GM15510 (cell line): ENCODE results near the gene RNF25.

ENCODE experiments used
- POLR2A ChIP-seq: IDR thresholded peaks from 3 replicates; pipeline ENCODE4 v1.6.1; 2011; ENCODE audit warnings: borderline replicate concordance; ENCODE audit not compliant: insufficient read length; ENCODE audit errors: extremely low read depth

The RNF25 gene

DNA sequence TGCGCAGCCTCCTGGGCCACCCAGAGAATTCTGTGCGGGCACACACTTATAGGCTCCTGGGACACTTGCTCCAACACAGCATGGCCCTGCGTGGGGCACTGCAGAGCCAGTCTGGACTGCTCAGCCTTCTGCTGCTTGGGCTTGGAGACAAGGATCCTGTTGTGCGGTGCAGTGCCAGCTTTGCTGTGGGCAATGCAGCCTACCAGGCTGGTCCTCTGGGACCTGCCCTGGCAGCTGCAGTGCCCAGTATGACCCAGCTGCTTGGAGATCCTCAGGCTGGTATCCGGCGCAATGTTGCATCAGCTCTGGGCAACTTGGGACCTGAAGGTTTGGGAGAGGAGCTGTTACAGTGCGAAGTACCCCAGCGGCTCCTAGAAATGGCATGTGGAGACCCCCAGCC is 27.1 kb upstream of the RNF25 start:
- no peak for TF ChIP-seq POLR2A

DNA sequence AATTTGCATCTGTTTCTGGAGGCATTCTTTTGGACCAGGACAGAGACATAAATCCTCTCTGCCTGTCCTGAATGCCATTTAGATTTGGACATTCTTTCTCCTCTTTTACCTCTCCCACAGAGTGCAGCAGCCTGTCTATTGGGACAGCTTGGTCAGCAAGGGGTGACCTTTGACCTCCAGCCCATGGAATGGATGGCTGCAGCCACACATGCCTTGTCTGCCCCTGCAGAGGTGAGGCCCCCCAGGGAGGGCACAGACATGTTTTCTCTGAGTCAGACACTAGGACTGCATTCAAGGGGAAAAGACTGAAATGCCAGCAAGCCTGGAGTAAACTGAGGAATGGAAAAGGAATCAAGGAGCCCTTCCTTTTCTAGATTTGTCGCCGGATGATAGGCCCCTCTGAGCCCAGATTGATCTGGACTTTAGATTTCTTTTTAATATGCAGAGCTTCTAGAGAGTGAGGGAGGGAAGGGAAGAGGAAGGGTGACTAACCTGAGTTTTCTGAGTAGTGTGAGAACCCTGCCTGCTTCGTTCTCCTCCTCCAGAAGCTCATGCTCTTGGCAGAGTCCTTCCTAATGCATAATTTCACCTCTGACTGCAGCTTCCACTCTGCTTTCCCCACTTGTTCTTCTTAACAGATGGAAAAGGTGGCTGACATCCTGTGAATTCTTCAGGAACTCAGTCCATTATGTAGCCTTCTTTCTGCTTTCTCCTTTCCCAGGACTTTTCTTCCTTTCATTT is 22.8 kb upstream of the RNF25 start:
- TF ChIP-seq POLR2A, result no peak

DNA sequence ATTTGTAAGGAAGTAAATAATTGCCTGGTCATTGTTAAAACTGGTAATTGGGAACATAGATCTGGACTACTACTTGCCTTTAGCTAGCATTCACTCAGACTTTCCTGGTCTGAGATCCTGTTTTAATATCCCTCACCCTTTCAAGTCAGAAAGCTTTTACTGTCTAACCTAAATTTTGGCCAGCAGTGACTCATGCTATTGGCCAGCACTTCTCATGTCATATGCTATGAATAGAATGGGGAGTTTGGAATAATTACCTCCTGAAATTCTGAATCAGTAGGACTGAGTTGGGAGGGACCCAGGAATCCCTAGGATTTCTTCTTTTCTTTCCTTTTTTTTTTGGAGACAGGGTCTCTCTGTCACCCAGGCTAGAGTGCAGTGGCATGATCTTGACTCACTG is 19.4 kb upstream of the RNF25 start:
- no peak for TF ChIP-seq POLR2A

DNA sequence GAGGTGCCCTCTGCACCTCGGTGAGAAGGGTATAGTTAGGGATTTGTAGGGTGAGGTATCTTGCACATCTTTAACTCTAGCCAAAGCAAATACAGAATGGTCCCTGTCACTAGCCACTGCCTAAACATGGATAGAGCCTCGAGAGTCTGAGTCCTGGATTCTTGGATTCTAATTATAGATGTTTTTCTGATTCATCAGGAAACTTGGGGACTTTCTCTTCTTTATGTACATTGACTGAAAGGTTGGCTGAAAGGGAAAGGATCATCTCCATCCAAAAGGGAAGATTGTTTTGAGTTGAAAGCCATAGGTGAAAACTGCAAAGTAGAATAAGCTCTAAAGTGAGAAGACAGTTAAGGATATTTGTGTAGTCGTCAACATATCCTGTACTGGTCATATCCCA is 8.3 kb upstream of the RNF25 start:
- TF ChIP-seq POLR2A, result no peak

DNA sequence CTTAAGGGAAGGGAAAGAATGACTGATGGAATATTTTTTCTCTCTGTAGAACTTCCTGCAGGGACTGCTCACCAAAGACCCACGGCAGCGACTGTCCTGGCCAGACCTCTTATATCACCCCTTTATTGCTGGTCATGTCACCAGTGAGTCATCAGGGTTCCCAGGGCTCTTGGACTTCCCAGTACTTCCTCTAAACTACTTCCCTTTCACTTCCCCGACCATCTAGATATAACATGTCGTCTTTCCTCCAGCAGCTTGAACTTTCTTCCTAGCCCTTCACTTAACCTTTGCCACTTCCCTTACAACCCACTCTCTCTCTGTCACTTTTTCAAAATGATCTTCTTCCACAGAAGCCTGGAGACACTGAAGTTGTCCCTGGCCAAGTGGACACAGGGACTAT is 7.3 kb upstream of the RNF25 start:
- no peak for TF ChIP-seq POLR2A

DNA sequence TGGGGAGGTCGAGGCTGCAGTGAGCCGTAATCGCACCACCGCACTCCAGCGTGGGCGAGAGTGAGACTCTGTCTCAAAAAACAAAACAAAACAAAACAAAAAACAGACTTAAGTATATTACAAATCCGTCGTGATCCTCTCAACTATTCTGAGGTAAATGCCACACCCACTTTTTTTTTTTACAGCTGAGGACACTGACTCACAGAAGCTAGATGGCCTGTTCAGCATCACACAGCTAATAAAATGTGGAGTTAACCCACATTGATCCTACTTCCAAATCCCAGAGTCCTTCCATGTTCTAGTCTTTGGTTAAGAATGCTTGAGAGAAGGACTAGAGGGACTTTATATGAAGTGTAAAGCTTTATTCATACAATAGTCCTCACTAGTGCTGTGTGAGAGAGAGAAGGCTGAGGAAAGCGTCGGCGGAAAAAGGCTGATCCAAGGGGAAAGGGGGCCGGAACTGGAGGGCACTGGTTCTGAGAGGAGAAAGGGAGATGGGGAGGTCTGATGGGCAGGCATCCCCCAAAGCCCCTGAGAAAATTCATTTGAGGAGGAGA is 627 bp downstream of the RNF25 start:
- TF ChIP-seq POLR2A, result no peak

DNA sequence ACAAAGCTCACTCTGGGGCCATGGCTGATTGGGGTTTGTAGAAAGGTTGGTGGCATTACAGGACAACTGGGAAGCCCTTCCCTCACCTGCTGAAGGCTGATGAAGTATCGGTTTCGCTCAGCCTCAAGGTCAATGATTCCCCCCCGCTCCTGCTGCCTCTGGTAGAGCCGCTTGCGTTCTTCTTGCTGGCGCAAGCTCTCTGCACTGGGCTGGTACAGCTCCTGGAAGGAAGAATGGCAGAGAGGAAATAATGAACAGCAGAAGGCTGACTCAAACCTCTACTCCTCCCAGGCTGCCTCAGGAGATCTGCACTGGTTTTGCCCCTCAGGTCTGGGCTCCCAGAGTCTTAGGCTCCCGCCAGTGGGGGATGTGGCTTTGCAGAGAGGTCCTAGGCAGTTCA is 7.1 kb downstream of the RNF25 start:
- TF ChIP-seq POLR2A, result no peak

DNA sequence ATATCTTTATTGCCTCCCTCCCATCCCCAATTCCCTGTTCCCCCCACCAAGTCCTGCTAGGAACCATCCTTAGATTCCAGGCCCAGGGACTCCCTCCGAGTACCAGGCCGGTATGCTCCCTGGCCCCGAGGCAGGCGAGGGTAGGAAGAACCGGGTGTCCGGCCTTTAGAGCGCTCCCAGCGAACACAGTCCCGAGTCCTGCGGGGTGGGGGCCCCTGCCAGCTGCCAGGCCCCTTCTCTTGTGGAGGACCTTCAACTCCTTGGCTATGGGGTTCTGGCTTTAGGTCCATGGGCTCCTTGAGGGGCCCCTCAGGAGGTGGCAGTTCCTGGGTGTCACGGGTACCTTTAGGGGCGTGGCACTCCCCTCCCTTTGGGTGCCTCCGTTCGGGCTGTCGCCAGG is 7.9 kb downstream of the RNF25 start:
- no peak for TF ChIP-seq POLR2A

DNA sequence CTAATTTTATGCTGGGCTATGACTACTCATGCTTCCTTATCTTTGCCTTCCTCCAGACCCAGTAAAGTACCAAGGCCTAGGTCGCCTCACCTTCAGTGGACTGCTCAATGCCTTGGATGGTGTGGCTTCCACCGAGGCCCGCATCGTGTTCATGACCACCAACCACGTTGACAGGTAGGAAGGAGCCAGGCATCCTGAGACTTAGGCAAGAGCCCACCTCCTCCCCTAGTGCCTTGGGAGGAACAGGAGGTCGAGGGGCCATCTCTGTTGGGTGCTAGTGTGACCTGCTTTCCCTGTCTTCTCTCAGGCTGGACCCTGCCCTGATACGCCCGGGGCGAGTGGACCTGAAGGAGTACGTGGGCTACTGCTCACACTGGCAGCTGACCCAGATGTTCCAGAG is 9.0 kb downstream of the RNF25 start:
- TF ChIP-seq POLR2A, result no peak

DNA sequence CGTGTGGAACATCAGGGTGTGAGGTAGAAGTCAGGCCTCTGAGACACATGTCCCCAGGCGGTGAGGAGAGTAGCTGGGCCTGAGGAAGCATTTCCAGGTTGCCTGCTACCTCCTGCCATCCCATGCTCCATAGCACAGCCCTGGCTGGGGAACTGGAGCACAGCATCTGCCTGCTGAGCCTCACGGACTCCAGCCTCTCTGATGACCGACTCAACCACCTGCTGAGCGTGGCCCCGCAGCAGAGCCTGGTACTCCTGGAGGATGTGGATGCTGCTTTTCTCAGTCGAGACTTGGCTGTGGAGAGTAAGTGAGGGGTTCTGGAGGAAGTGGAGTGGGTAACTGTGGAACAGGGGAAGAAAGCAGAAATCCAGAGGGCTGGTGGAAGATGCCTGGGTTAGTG is 9.4 kb downstream of the RNF25 start:
- no peak for TF ChIP-seq POLR2A

DNA sequence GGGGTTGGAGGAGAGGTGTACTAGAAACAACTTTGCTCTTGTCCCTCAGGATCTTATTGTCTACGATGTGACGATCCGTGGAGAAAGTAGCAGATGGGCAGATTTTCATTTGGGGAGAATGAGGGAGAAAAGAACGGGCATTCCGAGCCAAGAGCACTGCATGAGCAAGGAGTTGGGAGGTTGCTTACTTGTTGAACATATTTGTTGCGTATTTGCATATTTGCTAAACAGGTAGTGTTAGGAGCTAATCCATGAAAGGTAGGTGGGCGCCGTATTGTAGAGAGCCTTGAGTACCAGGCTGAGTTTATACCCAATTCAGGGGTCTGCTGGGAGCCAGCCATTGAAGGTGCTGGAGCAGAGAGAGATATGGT is 11.8 kb downstream of the RNF25 start:
- no peak for TF ChIP-seq POLR2A

DNA sequence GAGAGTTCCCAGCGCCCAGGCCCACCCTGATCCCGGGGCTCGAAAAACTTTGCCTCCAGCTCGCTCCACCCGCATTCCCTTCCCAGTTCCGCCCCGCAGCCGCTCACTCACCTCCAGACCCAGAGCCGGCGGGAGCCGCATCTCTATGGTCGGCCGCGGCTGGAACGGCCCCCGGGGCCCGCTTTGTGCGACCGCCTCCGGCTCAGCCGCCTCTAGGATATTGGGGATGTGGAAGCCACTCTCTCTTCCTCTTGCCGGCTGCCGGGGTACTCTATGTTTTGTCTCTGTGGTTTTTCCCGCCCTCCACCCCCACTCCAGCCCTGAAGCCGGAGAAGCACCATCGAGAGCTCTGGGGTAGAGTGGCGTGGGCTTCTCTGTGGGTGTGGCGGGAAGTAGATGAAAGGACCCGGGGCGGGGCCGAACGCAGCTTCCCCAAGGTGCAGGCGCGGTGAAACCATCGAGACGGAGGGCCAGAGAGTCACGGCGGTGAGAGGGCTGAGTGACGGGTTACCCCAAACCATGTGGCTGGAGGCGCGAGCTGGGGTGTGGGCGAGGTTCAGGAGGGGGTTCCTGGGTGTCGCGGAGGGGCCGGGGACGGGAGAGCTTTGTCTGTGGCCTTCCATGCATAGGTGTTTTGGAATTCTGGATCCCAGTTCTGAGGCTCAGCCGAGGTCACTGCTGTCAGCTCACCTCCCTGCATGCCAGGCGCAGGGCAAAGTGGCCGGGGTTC is 12.4 kb downstream of the RNF25 start, which contains the start of the genes BCS1L and ZNF142:
Gene BCS1L, plus strand, starts transcription at position 426 of the 730 bp plus-strand sequence. CDS start 1,305 bp downstream, outside the sequence.
Gene ZNF142, minus strand, starts transcription at position 366 of the 730 bp plus-strand sequence. CDS start 3,194 bp downstream, outside the sequence.
- peak; percentile 81 for TF ChIP-seq POLR2A

DNA sequence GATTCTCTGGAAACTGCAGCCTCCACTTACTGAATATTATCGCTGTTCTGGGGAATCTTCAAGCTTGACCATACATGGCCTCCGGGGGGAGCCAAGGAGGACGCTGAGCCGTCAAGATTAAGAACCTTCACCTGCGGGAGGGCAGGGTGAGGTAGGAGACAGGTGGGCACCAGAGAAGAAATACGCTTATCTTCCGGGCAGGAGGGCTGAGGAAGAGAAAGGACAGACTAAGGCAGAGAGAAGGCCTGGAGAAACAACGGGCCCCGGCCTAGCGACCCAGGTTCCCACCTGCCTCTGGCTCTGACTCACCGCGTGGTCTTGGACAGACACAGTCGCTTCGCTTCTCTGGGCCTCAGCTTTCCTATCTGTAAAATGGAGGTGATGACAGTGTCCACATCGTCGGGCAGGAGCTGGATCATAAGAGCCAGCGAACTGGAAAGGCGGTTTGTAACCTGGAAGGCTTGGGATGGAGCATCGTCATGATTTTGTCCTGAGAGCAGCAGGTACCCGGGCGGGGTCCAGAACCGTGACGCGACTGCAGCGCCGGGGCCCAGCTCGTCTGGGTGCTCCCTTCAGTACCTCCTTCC is 13.0 kb downstream of the RNF25 start:
- no peak for TF ChIP-seq POLR2A

DNA sequence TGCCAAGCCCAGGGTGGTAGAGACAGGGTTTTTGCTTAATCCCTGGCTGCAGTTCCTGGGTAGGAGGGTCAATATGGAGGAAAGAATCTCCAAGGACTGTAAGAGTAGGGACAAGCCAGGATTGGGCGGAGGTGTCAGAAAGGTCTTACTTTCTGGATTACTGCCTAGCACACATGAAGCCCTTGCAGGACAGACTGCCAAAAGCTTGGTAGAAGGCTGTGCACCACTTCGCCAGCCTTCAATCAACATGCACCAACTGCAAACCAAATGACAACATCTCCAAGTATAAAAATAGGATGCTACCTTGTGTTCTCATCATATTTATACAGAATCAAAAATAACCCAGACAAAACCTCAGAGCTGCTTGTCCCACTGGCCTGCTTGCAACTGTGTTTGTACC is 16.1 kb downstream of the RNF25 start:
- no peak for TF ChIP-seq POLR2A

DNA sequence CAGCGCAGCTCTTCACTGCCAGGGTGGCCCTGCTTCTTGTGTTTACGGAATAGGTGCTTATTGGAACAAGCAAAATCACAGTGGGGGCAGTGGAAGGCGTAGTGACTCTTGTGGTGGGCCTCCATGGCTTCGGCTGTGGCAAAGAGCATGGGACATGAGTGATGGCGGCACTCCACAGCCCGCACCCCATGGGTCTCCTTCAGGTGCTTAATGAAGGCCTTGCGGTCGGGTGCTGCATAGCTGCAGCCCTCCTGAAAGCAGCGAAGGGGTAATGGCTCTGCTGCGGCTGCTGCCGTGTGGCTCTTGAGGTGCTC is 23.1 kb downstream of the RNF25 start:
- TF ChIP-seq POLR2A, result no peak
